KMS-11 (cell line): Measurements from ENCODE around the gene ADSS1.

ENCODE experiments used
- H2AFZ ChIP-seq: fragments of 200-600 bp; sonication (generic); 2 replicates; pipeline ENCODE4 v1.6.1; 2016; ENCODE audit warnings: antibody characterized with exemption, mixed run types, low read depth
- H3K27ac ChIP-seq: fragments of 200-600 bp; sonication (generic); 2 replicates; pipeline ENCODE4 v1.6.1; 2016; ENCODE audit warnings: mild to moderate bottlenecking, mixed run types
- H3K27me3 ChIP-seq: fragments of 200-600 bp; sonication (generic); 2 replicates; pipeline ENCODE4 v1.6.1; 2017; ENCODE audit warnings: mild to moderate bottlenecking, low read depth, mixed run types, moderate library complexity; ENCODE audit not compliant: insufficient read depth
- H3K36me3 ChIP-seq: fragments of 200-600 bp; sonication (generic); 2 replicates; pipeline ENCODE4 v1.6.1; 2017; ENCODE audit warnings: mild to moderate bottlenecking, mixed run types; ENCODE audit not compliant: insufficient read depth
- H3K4me1 ChIP-seq: fragments of 200-600 bp; sonication (generic); 2 replicates; pipeline ENCODE4 v1.6.1; 2016; ENCODE audit warnings: mild to moderate bottlenecking, low read depth, mixed run types; ENCODE audit not compliant: poor library complexity, severe bottlenecking
- H3K4me2 ChIP-seq: fragments of 200-600 bp; sonication (generic); 2 replicates; pipeline ENCODE4 v1.7.0; 2016; ENCODE audit warnings: mild to moderate bottlenecking, mixed run types
- H3K4me3 ChIP-seq: fragments of 200-600 bp; sonication (generic); IDR thresholded peaks from 2 replicates; pipeline ENCODE4 v1.6.1; 2017; ENCODE audit warnings: low read depth, low read length, mixed read lengths; ENCODE audit not compliant: insufficient read depth
- H3K79me2 ChIP-seq: fragments of 200-600 bp; sonication (generic); 2 replicates; pipeline ENCODE4 v1.6.1; 2016; ENCODE audit warnings: low read depth, mixed run types; ENCODE audit not compliant: insufficient read depth
- H3K9ac ChIP-seq: fragments of 200-600 bp; sonication (generic); 2 replicates; pipeline ENCODE4 v1.6.1; 2016; ENCODE audit warnings: mild to moderate bottlenecking, mixed run types
- H4K20me1 ChIP-seq: fragments of 200-600 bp; sonication (generic); 2 replicates; pipeline ENCODE4 v1.6.1; 2016; ENCODE audit warnings: mild to moderate bottlenecking, mixed run types; ENCODE audit not compliant: insufficient read depth
- CTCF ChIP-seq: fragments of 200-600 bp; sonication (generic); conservative IDR thresholded peaks from 2 replicates; pipeline ENCODE4 v1.6.1; 2017; ENCODE audit warnings: low read depth, mild to moderate bottlenecking, antibody characterized with exemption, low read length, moderate library complexity, mixed read lengths

The ADSS1 gene

GRCh38 chr14:104714066-104714465 is 10.0 kb upstream of the ADSS1 start:
- Histone ChIP-seq H4K20me1 (no peaks in the 10 kb centered on the region), H3K4me1 (no peaks in the 10 kb centered on the region), H3K9ac (no peak overlapping the region), H3K27me3 (no peaks in the 10 kb centered on the region), H3K36me3 (no peaks in the 10 kb centered on the region), H3K27ac (no peak overlapping the region), H3K4me3 (no peak overlapping the region), H2AFZ (no peak overlapping the region), H3K79me2 (no peaks in the 10 kb centered on the region), H3K4me2 (no peak overlapping the region)
- no peak for TF ChIP-seq CTCF

DNA sequence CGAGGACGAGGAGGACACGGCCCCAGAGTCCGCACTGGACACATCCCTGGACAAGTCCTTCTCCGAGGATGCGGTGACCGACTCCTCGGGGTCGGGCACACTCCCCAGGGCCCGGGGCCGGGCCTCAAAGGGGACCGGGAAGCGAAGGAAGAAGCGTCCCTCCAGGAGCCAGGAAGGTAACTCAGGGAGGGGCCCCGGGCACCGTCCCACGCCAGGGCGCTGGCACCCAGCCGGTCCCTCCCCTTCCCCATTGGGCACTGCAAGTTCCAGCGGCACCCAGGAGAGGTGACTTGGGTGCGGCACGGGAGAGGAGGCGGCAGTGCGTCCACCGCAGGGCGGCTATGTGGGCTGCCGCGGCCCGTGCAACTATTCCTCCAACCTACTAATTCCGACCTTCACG is 9.3 kb upstream of the ADSS1 start:
- no peaks in the 10 kb centered on the region for H3K79me2 ChIP-seq
- no peak overlapping the region for H3K27ac ChIP-seq
- no peaks in the 10 kb centered on the region for H3K4me1 ChIP-seq
- H3K4me2 ChIP-seq, result no peak overlapping the region
- no peak for TF ChIP-seq CTCF
- H2AFZ ChIP-seq, result no peak overlapping the region
- H4K20me1 ChIP-seq, result no peaks in the 10 kb centered on the region
- no peaks in the 10 kb centered on the region for H3K27me3 ChIP-seq
- no peaks in the 10 kb centered on the region for H3K36me3 ChIP-seq
- H3K4me3 ChIP-seq, result no peak overlapping the region
- no peak overlapping the region for H3K9ac ChIP-seq

GRCh38 chr14:104715416-104715815 is 8.6 kb upstream of the ADSS1 start:
- H2AFZ ChIP-seq, result no peak overlapping the region
- no peaks in the 10 kb centered on the region for H3K4me1 ChIP-seq
- no peak overlapping the region for H3K9ac ChIP-seq
- no peak for TF ChIP-seq CTCF
- no peak overlapping the region for H3K4me3 ChIP-seq
- no peaks in the 10 kb centered on the region for H3K36me3 ChIP-seq
- H3K4me2 ChIP-seq, result no peak overlapping the region
- H3K27ac ChIP-seq, result no peak overlapping the region
- H3K79me2 ChIP-seq, result no peaks in the 10 kb centered on the region
- no peaks in the 10 kb centered on the region for H3K27me3 ChIP-seq
- H4K20me1 ChIP-seq, result no peaks in the 10 kb centered on the region

GRCh38 chr14:104715871-104716270 is 8.2 kb upstream of the ADSS1 start:
- H3K4me3 ChIP-seq, result no peak overlapping the region
- no peaks in the 10 kb centered on the region for H4K20me1 ChIP-seq
- H3K9ac ChIP-seq, result no peak overlapping the region
- H3K79me2 ChIP-seq, result no peaks in the 10 kb centered on the region
- H3K36me3 ChIP-seq, result no peaks in the 10 kb centered on the region
- no peaks in the 10 kb centered on the region for H3K4me1 ChIP-seq
- no peaks in the 10 kb centered on the region for H3K27me3 ChIP-seq
- H2AFZ ChIP-seq, result no peak overlapping the region
- TF ChIP-seq CTCF, result no peak
- no peak overlapping the region for H3K4me2 ChIP-seq
- H3K27ac ChIP-seq, result no peak overlapping the region

DNA sequence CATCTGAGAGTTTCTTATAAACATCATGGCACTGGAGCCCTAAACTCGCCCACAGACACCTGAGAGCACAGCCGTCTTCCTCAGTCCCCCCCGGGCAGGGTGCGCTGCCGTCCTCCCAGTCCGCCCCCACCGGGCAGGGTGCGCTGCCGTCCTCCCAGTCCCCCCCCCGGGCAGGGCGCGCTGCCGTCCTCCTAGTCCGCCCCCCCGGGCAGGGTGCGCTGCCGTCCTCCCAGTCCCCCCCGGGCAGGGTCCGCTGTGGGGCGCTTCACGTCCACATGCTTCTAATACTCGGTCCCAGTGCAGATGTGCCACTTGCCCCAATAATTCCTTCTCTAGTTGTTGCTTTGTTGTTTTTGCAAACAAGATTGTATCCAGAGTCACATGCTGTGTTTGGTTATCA is 6.9 kb upstream of the ADSS1 start:
- no peak overlapping the region for H3K27ac ChIP-seq

More for the DNA sequence above, 6.9 kb upstream of the ADSS1 start:
- no peak overlapping the region for H2AFZ ChIP-seq
- H3K36me3 ChIP-seq, result no peaks in the 10 kb centered on the region
- H3K4me1 ChIP-seq, result no peaks in the 10 kb centered on the region
- no peaks in the 10 kb centered on the region for H3K79me2 ChIP-seq
- no peak overlapping the region for H3K9ac ChIP-seq
- no peak for TF ChIP-seq CTCF
- H3K4me2 ChIP-seq, result no peak overlapping the region
- H3K27me3 ChIP-seq, result no peaks in the 10 kb centered on the region
- no peak overlapping the region for H3K4me3 ChIP-seq
- H4K20me1 ChIP-seq, result no peaks in the 10 kb centered on the region
